GM13977 (cell line): ENCODE data around the gene DGKB.

Source experiments
- DNase-seq: peaks from one replicate; pipeline ENCODE4 v3.0.0; 2012; ENCODE audit warnings: low spot score
- in situ Hi-C: fragments of 300-500 bp; cut with MboI; formaldehyde crosslinking; loops from one replicate; pipeline ENCODE4 v1.12.0; 2022; ENCODE audit warnings: low sequenced_read_pairs, low pct_unique_long_range_greater_than_20kb, mixed read lengths, inconsistent platforms; ENCODE audit not compliant: unreplicated experiment
- TF ChIP-seq, protein P1 (sequence below): IDR thresholded peaks from 2 replicates; pipeline ENCODE4 v1.5.1; 2012; ENCODE audit warnings: mild to moderate bottlenecking, control low read depth; ENCODE audit not compliant: insufficient read depth; ENCODE audit errors: extremely low read depth, missing control alignments

The DGKB gene

GRCh38 chr7:14871880-14872279 lies 30.7 kb downstream of the DGKB start:
- in situ Hi-C loops: no loop called here
- TF ChIP-seq, protein P1, sequence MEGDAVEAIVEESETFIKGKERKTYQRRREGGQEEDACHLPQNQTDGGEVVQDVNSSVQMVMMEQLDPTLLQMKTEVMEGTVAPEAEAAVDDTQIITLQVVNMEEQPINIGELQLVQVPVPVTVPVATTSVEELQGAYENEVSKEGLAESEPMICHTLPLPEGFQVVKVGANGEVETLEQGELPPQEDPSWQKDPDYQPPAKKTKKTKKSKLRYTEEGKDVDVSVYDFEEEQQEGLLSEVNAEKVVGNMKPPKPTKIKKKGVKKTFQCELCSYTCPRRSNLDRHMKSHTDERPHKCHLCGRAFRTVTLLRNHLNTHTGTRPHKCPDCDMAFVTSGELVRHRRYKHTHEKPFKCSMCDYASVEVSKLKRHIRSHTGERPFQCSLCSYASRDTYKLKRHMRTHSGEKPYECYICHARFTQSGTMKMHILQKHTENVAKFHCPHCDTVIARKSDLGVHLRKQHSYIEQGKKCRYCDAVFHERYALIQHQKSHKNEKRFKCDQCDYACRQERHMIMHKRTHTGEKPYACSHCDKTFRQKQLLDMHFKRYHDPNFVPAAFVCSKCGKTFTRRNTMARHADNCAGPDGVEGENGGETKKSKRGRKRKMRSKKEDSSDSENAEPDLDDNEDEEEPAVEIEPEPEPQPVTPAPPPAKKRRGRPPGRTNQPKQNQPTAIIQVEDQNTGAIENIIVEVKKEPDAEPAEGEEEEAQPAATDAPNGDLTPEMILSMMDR: no peak
- DNase-seq: no peak

- TF ChIP-seq, protein P1: no peak
- in situ Hi-C loops: no loop called here
- DNase-seq: no peak
These were observed 32.2 kb downstream of the DGKB start for GRCh38 chr7:14870394-14870793.

- in situ Hi-C loops: no loop called here
- TF ChIP-seq, protein P1: no peak
- no peak for DNase-seq
These were observed 33.6 kb downstream of the DGKB start for GRCh38 chr7:14868937-14869336.

DNA sequence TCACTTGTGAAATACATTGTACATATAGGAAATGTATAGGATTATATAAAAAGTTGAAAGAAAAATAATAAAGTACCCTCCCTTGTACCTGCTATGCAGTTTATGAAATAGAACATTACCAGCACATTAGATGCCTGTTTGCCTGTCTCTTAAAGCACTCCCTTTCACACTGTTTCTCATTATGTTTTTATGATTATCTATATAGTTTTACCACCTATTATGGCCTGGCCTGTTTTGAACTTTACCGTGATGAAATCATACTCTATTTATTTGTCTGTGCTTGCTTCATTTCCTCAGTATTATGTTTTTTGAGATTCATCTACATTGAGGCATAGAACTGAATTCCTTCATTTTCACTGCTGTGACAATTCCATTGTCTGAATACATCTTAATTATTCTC lies 41.1 kb downstream of the DGKB start:
- no peak for DNase-seq
- in situ Hi-C loops: no loop called here
- TF ChIP-seq, protein P1: no peak

GRCh38 chr7:14859267-14859666 lies 43.3 kb downstream of the DGKB start:
- TF ChIP-seq, protein P1: no peak
- no peak for DNase-seq

DNA sequence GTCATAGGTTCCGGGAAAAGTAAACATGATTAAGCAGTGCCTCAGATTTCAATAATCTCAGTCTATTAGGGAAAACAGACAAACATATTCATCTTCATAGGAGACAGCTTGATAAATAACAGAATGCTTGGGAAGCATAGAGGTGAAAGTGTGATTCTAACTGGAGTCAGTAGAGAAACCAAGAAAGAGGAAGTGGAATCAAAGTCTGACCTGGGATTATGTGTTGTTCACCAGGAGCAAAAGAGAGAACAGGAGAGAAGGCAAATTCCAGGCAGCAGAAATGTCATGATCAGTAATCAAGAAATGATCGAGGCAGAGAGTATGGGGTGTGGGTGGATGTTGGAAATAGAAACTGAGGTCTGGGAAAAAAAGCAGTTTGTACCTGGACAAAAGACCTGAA lies 43.7 kb downstream of the DGKB start:
- TF ChIP-seq, protein P1: no peak
- in situ Hi-C loops: no loop called here
- DNase-seq: no peak

More at GRCh38 chr7:14859267-14859666, 43.3 kb downstream of the DGKB start:
- in situ Hi-C loops: no loop called here

DNA sequence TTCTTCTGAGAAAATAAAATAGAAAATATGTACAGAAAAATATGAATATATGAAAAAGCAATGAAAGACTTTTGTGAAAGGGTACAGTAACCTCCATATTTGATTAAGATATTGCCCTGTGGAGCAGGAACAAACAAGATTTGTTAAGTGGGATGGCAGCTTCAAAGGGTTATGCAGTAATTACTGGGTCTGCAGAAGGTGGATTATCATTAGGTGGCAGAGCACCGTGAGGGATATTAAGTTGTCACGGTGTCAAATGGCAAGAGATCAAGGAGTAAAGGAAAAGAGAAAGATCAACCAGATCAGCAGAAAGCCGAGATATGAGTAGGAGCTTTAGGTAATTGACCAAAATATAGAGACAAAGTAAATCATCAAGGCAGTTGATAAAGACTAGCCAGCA lies 44.1 kb downstream of the DGKB start:
- TF ChIP-seq, protein P1: no peak
- in situ Hi-C loops: no loop called here
- DNase-seq: no peak
